ENCODE data around the gene SETBP1. TPM values are rescaled to one million over a fixed set of nuclear protein-coding genes. Genes with fewer than 3 reads are reported as not detected.

Gene SETBP1
- total RNA-seq, 2 donors from 2014 or later: 17.3 to 20.1 TPM

GRCh38 chr18:45102126-45102525, 421.4 kb downstream of the SETBP1 start:
- no peaks in the 10 kb centered on the region for H3K4me1 ChIP-seq (ENCODE audit: control insufficient read depth, insufficient read depth, low read length)
- 87 to 100% methylated on average over 2 to 3 of the region's 3 CpGs for WGBS, 2 experiments (ENCODE audit: insufficient coverage in 1 of 2, insufficient read length in 1 of 2)
- Mint-ChIP-seq H3K4me1 (no peaks in the 10 kb centered on the region), H3K27me3 (ENCODE audit: insufficient read depth) (no peaks in the 10 kb centered on the region), H3K9me3 (no peaks in the 10 kb centered on the region), H3K4me3 (no peak overlapping the region), H3K27ac (no peak overlapping the region), H3K36me3 (ENCODE audit: low read depth) (no peaks in the 10 kb centered on the region)
- H3K9ac ChIP-seq (ENCODE audit: extremely low read depth, low read length, poor library complexity, severe bottlenecking): no peak overlapping the region
- TF ChIP-seq CTCF (conservative IDR thresholded peaks at IDR 0.05): no peak
- H3K36me3 ChIP-seq (ENCODE audit: control insufficient read depth, insufficient read depth, low read length): no peaks in the 10 kb centered on the region
- no peaks in the 10 kb centered on the region for H3K9me3 ChIP-seq (ENCODE audit: control insufficient read depth, low read length)
- H3K27me3 ChIP-seq (ENCODE audit: control insufficient read depth, insufficient read depth, low read length, poor library complexity, severe bottlenecking): no peaks in the 10 kb centered on the region
- DNase-seq: no peak
- no peak overlapping the region for H3K27ac ChIP-seq (ENCODE audit: low read depth, low read length)
- no peak overlapping the region for H3K4me3 ChIP-seq (ENCODE audit: low read length)

DNA sequence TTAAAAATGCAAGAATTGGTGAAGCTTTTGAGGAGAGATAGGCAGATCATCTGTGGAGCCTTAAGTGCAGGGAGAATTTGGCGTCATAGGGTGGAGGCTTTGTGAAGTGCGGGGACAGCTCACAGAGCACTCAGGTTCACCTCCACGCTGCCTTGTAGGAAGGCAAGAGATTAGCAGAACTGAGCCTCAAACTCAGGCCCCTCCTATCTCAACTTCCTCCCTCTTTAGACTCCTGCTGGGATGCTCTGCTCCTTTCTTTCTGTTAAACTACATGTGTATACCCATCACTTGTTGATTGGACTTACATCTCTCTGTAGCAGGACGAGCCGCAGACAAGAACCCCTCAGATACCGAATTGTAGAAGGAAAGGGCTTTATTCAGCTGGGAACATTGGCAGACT, 422.2 kb downstream of the SETBP1 start:
- H3K4me1 ChIP-seq (ENCODE audit: control insufficient read depth, insufficient read depth, low read length): no peaks in the 10 kb centered on the region
- Mint-ChIP-seq H3K4me3 (no peak overlapping the region), H3K9me3 (no peaks in the 10 kb centered on the region), H3K4me1 (no peaks in the 10 kb centered on the region), H3K36me3 (ENCODE audit: low read depth) (no peaks in the 10 kb centered on the region), H3K27ac (no peak overlapping the region), H3K27me3 (ENCODE audit: insufficient read depth) (no peaks in the 10 kb centered on the region)
- no peaks in the 10 kb centered on the region for H3K9me3 ChIP-seq (ENCODE audit: control insufficient read depth, low read length)
- no peaks in the 10 kb centered on the region for H3K27me3 ChIP-seq (ENCODE audit: control insufficient read depth, insufficient read depth, low read length, poor library complexity, severe bottlenecking)
- H3K36me3 ChIP-seq (ENCODE audit: control insufficient read depth, insufficient read depth, low read length): no peaks in the 10 kb centered on the region
- no peak for DNase-seq
- no peak overlapping the region for H3K9ac ChIP-seq (ENCODE audit: extremely low read depth, low read length, poor library complexity, severe bottlenecking)
- H3K4me3 ChIP-seq (ENCODE audit: low read length): no peak overlapping the region
- TF ChIP-seq CTCF (conservative IDR thresholded peaks at IDR 0.05): no peak
- 87 to 89% methylated on average over 6 of the region's 6 CpGs for whole genome bisulfite sequencing, 2 experiments (ENCODE audit: insufficient coverage in 1 of 2, insufficient read length in 1 of 2)
- H3K27ac ChIP-seq (ENCODE audit: low read depth, low read length): no peak overlapping the region

- H3K27me3 ChIP-seq (ENCODE audit: control insufficient read depth, insufficient read depth, low read length, poor library complexity, severe bottlenecking): no peaks in the 10 kb centered on the region
- no peak for TF ChIP-seq CTCF (conservative IDR thresholded peaks at IDR 0.05)
- Mint-ChIP-seq H3K27me3 (ENCODE audit: insufficient read depth) (no peaks in the 10 kb centered on the region), H3K9me3 (no peaks in the 10 kb centered on the region), H3K4me3 (no peak overlapping the region), H3K4me1 (peaks cover under 1% of the 10 kb centered on the region), H3K27ac (no peak overlapping the region), H3K36me3 (ENCODE audit: low read depth) (no peaks in the 10 kb centered on the region)
- DNase-seq: no peak
- no peaks in the 10 kb centered on the region for H3K36me3 ChIP-seq (ENCODE audit: control insufficient read depth, insufficient read depth, low read length)
- no peaks in the 10 kb centered on the region for H3K4me1 ChIP-seq (ENCODE audit: control insufficient read depth, insufficient read depth, low read length)
- WGBS, 2 experiments (ENCODE audit: insufficient coverage in 1 of 2, insufficient read length in 1 of 2): 93 to 100% methylated on average over 1 to 5 of the region's 5 CpGs
- no peak overlapping the region for H3K4me3 ChIP-seq (ENCODE audit: low read length)
- no peaks in the 10 kb centered on the region for H3K9me3 ChIP-seq (ENCODE audit: control insufficient read depth, low read length)
- no peak overlapping the region for H3K27ac ChIP-seq (ENCODE audit: low read depth, low read length)
- no peak overlapping the region for H3K9ac ChIP-seq (ENCODE audit: extremely low read depth, low read length, poor library complexity, severe bottlenecking)
Measured at GRCh38 chr18:45103319-45104048, 422.8 kb downstream of the SETBP1 start.

All from endodermal cell (in vitro differentiated cells).